ENCODE data around the gene IL1R1. TPM values are rescaled to one million over a fixed set of nuclear protein-coding genes. Genes with fewer than 3 reads are reported as not detected.
A peak's percentile ranks its signal among the peaks of the same experiment; 100 is the strongest.

The IL1R1 gene
- total RNA-seq, 1 donor from 2014 or later, result 152 TPM

DNA sequence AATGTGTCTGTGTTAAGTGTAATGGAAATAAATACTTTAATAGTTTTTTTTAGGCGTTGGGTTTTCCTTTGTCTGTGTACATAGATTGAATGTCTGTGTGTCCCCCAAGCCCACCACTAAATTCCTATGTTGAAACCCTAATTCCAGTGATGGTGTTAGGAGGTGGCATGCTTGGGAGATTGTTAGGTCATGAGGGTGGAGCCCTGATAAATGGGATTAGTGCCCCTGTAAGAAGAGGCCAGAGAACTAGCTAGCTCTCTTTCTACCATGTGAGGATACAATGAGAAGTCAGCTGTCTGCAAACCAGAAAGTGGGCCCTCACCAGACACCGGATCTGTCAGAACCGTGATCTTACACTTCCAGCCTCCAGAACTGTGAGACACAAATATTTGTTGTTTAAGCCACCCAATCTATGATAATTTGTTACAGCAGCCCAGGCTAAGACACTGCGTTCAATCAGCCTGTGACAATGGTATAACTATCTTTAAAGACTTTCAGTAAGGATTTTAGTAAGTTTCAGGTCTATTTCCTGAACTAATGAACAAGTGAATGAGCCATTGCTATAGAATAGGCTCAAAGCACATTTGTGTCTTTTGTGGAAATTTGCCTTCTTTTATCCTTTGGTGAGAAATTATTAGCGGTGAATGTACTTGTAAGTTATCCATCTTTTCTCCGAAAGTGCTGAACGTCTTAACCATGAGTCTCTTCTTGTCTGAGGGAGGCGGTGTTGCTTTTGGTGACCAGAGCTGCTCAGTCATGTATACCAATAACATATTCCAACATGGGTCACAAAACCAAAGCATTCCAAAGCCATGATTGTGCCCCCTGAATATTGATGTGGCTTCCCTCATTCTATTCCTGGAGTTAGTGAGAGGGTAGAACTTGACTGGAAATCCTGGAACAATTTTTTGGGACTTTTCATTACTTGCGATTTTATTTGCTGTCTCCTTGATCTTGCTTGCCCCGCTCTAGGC lies 29.6 kb upstream of the IL1R1 start:
- no peak for ATAC-seq
- TF ChIP-seq, protein P1, sequence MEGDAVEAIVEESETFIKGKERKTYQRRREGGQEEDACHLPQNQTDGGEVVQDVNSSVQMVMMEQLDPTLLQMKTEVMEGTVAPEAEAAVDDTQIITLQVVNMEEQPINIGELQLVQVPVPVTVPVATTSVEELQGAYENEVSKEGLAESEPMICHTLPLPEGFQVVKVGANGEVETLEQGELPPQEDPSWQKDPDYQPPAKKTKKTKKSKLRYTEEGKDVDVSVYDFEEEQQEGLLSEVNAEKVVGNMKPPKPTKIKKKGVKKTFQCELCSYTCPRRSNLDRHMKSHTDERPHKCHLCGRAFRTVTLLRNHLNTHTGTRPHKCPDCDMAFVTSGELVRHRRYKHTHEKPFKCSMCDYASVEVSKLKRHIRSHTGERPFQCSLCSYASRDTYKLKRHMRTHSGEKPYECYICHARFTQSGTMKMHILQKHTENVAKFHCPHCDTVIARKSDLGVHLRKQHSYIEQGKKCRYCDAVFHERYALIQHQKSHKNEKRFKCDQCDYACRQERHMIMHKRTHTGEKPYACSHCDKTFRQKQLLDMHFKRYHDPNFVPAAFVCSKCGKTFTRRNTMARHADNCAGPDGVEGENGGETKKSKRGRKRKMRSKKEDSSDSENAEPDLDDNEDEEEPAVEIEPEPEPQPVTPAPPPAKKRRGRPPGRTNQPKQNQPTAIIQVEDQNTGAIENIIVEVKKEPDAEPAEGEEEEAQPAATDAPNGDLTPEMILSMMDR (IDR thresholded peaks at IDR 0.05), result no peak

DNA sequence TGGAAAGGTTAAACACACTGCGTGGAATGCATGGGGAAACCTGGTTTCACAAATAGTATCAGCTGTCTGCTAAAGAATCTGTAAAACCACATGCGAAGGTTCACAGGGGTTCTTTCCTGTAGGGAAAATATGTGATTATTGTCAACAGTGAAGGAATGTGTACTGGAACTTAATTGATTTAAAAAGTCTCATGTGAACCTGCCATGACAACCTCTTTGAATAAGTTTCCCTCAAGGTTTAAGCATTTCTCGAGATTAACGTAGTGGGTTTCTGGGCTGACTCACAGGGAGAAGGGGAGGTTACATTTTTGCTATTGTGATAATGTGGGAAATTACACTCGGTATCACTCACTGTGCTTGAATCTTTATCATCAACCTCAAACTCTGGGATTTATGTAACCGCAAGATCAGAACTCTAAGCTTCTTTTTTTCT lies 28.2 kb upstream of the IL1R1 start:
- no peaks in the 10 kb centered on the region for H3K9me3 ChIP-seq
- TF ChIP-seq, protein P1 (IDR thresholded peaks at IDR 0.05), result no peak
- DNase-seq (no peak), ATAC-seq (peak in 1 of 2 donors; percentile 51)
- H3K4me1 ChIP-seq, result peaks cover 68% of the 10 kb centered on the region
- H3K27me3 ChIP-seq (ENCODE audit: low read depth), result no peaks in the 10 kb centered on the region
- no peaks in the 10 kb centered on the region for H3K36me3 ChIP-seq
- H3K4me3 ChIP-seq, result no peak overlapping the region
- peak overlapping the region; percentile 22 for H3K27ac ChIP-seq
- intact Hi-C loops (cut with DNase I), result no loop called here

More for the DNA sequence above, 29.6 kb upstream of the IL1R1 start:
- intact Hi-C loops (cut with DNase I), result no loop called here
- DNase-seq, result no peak
- Histone ChIP-seq H3K36me3 (no peaks in the 10 kb centered on the region), H3K4me3 (no peak overlapping the region), H3K9me3 (no peaks in the 10 kb centered on the region), H3K27me3 (ENCODE audit: low read depth) (no peaks in the 10 kb centered on the region), H3K4me1 (peaks cover 63% of the 10 kb centered on the region), H3K27ac (no peak overlapping the region)

DNA sequence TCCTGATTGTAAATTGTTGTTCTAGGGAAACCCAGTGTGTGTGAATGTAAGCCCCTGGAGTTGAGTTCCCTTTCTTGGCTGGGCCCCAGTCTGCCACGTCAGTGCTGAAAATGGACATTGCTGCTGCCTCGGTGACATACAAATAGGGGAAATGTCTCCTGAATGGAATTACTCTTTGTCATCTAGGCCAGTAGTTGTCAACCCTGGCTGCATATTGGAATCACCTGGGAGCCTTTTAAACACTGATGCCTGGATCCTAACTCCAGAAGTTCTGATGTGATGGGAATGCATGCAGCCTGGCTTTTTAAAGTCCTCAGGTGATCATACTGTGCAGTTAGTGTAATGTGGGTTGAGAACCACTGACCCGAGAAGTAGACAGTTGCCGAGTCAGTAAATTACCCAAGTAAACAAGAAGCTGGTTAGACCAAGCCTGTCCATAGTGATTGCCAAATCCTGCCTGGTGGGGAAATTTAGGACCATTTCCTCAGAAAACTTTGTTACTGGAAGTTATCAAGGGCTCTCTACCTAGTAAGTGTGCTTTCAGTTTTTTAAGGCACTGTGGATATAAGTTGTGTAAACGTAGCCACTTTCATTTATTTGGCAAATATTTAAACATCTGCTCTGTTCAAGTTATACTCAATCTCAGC lies 27.6 kb upstream of the IL1R1 start:
- DNase-seq (no peak), ATAC-seq (peak; percentile 69 to 75)
- intact Hi-C loops (cut with DNase I), result no loop called here
- no peaks in the 10 kb centered on the region for H3K9me3 ChIP-seq
- H3K27me3 ChIP-seq (ENCODE audit: low read depth), result no peaks in the 10 kb centered on the region
- TF ChIP-seq, protein P1 (IDR thresholded peaks at IDR 0.05), result no peak
- peak overlapping the region; percentile 56 for H3K27ac ChIP-seq
- H3K4me1 ChIP-seq, result peaks cover 69% of the 10 kb centered on the region
- no peaks in the 10 kb centered on the region for H3K36me3 ChIP-seq
- H3K4me3 ChIP-seq, result no peak overlapping the region

DNA sequence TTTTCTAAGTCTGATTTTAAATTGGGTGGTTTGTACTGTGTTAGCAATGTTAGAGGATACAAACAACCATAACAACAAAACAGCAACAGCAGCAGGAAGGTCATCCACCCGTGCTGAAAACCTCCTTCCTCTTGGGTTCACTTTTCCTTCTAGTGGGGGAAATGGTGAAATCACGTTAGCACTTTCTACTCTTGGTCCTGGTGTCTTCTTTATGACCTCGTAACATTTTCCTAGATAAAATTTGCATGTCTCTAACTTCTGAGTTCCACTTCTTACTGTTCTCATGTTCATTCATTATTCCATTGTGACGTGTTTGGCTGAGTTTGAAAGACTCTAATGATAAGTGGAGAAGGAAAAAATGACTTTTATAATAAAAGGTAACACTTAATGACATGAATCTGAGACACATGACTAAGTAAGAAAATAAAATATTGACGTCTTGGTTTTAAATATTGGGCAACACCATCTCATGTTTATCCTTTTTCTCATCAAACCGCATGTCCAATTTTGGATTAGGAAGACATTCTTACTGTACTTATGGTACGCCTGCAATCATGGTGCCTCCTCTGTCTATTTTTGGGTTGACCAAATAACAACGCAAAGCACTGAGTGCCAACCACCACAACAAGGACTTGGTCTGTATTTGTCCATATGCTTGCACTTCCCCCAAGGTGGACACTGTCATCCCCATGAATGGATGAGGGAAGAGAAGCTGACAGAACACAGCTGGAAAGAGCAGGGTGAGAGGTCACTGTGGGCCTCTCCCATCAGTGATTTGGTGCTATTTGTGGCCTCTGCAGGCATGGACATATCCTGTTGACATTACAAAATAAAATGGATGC lies 25.7 kb upstream of the IL1R1 start:
- peak overlapping the region; percentile 31 for H3K4me3 ChIP-seq
- H3K27me3 ChIP-seq (ENCODE audit: low read depth), result no peaks in the 10 kb centered on the region
- H3K36me3 ChIP-seq, result no peaks in the 10 kb centered on the region
- peaks cover 74% of the 10 kb centered on the region for H3K4me1 ChIP-seq
- TF ChIP-seq, protein P1 (IDR thresholded peaks at IDR 0.05), result no peak
- intact Hi-C loops (cut with DNase I), result no loop called here
- peak; percentile 3 to 30 for ATAC-seq
- peak overlapping the region; percentile 56 for H3K27ac ChIP-seq
- no peak for DNase-seq
- no peaks in the 10 kb centered on the region for H3K9me3 ChIP-seq

DNA sequence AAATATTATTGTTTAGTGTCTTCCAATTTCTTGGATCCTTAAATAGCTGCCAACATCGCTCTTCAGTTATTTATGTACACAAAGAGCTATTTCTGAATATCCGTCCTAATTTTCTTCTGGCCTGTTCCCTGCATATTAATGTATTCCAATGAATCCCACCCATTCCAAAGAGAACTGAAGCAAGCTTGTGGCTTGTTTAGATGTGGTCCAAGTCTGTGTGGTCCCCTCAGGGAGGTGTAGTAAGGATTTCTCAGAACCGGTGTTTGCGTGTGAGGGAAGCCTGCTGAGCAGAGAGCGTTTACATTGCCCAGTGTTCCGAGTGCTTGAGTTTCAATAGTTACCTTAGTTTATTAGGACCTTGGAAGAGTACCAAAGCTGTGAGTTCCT lies 25.1 kb upstream of the IL1R1 start:
- H3K9me3 ChIP-seq, result no peaks in the 10 kb centered on the region
- peaks cover 74% of the 10 kb centered on the region for H3K4me1 ChIP-seq
- peak overlapping the region; percentile 51 for H3K27ac ChIP-seq
- DNase-seq (no peak), ATAC-seq (peak in 1 of 2 donors; percentile 41)
- H3K27me3 ChIP-seq (ENCODE audit: low read depth), result no peaks in the 10 kb centered on the region
- intact Hi-C loops (cut with DNase I), result no loop called here
- TF ChIP-seq, protein P1 (IDR thresholded peaks at IDR 0.05), result no peak
- no peaks in the 10 kb centered on the region for H3K36me3 ChIP-seq
- no peak overlapping the region for H3K4me3 ChIP-seq

Measured in lower lobe of right lung (tissue), 2 donors.